ENCODE data around the gene MVB12B. TPM values are rescaled to one million over a fixed set of nuclear protein-coding genes. Genes with fewer than 3 reads are reported as not detected.

Gene MVB12B
- total RNA-seq, 2 donors from 2014 or later, result 9.8 to 15.8 TPM

DNA sequence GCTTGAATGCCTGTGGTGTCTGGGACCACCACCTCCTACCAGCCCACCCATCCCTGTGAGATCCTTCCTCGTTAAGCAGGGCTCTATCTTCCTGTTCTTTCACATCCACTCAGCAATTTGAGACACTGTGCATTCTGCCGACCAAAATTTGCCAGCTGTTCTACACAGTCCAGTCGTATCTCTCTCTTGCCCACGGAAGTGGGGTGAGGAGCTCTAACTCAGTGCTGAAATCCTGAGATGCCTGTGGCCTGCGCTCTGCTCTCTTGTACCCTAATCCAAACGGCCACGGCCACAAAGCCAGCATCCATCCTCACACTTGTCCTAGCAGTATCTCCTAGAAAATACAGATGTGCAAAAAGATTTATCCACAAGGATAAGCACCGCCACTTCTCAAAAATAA lies 97.9 kb downstream of the MVB12B start:
- no peak overlapping the region for H3K27ac ChIP-seq
- H3K4me1 ChIP-seq, result no peaks in the 10 kb centered on the region
- no peaks in the 10 kb centered on the region for H3K27me3 ChIP-seq
- H3K4me3 ChIP-seq, result no peak overlapping the region
- TF ChIP-seq, protein P1, sequence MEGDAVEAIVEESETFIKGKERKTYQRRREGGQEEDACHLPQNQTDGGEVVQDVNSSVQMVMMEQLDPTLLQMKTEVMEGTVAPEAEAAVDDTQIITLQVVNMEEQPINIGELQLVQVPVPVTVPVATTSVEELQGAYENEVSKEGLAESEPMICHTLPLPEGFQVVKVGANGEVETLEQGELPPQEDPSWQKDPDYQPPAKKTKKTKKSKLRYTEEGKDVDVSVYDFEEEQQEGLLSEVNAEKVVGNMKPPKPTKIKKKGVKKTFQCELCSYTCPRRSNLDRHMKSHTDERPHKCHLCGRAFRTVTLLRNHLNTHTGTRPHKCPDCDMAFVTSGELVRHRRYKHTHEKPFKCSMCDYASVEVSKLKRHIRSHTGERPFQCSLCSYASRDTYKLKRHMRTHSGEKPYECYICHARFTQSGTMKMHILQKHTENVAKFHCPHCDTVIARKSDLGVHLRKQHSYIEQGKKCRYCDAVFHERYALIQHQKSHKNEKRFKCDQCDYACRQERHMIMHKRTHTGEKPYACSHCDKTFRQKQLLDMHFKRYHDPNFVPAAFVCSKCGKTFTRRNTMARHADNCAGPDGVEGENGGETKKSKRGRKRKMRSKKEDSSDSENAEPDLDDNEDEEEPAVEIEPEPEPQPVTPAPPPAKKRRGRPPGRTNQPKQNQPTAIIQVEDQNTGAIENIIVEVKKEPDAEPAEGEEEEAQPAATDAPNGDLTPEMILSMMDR (IDR thresholded peaks at IDR 0.05), result no peak
- H3K36me3 ChIP-seq, result no peaks in the 10 kb centered on the region
- no peaks in the 10 kb centered on the region for H3K9me3 ChIP-seq
- no peak overlapping the region for H3K9ac ChIP-seq (ENCODE audit: low read depth in 2 of 2, low read length in 2 of 2)
- DNase-seq, result no peak
- intact Hi-C loops (cut with DNase I), result no loop called here

GRCh38 chr9:126428534-126429175 lies 102.0 kb downstream of the MVB12B start:
- no peaks in the 10 kb centered on the region for H3K36me3 ChIP-seq
- no peak overlapping the region for H3K9ac ChIP-seq (ENCODE audit: low read depth in 2 of 2, low read length in 2 of 2)
- DNase-seq, result no peak
- no peaks in the 10 kb centered on the region for H3K9me3 ChIP-seq
- intact Hi-C loops (cut with DNase I), result no loop called here
- H3K4me3 ChIP-seq, result no peak overlapping the region
- no peaks in the 10 kb centered on the region for H3K4me1 ChIP-seq
- TF ChIP-seq, protein P1 (IDR thresholded peaks at IDR 0.05), result no peak
- H3K27me3 ChIP-seq, result no peaks in the 10 kb centered on the region
- no peak overlapping the region for H3K27ac ChIP-seq

DNA sequence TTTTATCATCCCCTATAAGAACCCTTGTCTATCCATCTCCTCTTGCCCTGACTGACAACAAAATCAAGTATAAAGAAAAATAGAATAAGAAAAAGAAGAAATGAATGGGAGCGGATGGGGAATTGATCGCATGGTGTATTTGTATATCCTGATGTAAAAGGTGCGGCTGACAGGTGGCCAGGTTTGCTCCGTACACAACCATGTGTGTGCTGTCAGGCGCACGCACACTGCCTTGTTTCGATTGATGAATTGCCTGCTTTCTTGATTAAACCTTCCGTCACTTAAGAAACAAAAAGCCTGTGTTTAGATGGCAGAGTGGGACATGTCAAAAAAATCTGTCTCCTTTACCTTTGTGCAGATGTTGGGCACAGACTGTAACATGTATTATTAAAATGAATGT lies 102.6 kb downstream of the MVB12B start:
- no peak for DNase-seq
- Histone ChIP-seq H3K9me3 (no peaks in the 10 kb centered on the region), H3K9ac (ENCODE audit: low read depth in 2 of 2, low read length in 2 of 2) (no peak overlapping the region), H3K27ac (no peak overlapping the region), H3K4me3 (no peak overlapping the region), H3K27me3 (no peaks in the 10 kb centered on the region), H3K36me3 (no peaks in the 10 kb centered on the region), H3K4me1 (no peaks in the 10 kb centered on the region)
- TF ChIP-seq, protein P1 (IDR thresholded peaks at IDR 0.05), result no peak
- intact Hi-C loops (cut with DNase I), result no loop called here

DNA sequence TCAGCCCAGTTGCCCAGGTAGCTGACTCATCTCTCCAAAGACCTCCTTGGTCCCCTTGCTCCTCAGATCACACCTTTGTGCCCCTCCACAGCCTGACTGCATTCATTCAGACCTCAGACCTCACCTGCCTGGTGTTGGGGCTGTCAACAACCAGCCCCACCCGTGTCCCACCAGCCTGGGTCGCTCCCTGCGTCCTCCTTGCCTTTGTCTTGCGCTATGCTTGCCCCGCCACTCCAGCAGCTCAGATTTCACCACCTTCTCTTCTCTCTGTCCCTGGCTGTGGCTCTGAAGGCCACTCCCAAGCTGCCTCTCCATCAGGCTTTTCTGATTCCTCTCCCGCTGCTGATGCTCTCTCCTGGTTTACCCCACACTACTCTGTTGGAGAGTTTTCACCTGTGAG lies 103.5 kb downstream of the MVB12B start:
- Histone ChIP-seq H3K4me1 (no peaks in the 10 kb centered on the region), H3K27ac (no peak overlapping the region), H3K27me3 (no peaks in the 10 kb centered on the region), H3K9me3 (no peaks in the 10 kb centered on the region), H3K9ac (ENCODE audit: low read depth in 2 of 2, low read length in 2 of 2) (no peak overlapping the region), H3K36me3 (no peaks in the 10 kb centered on the region), H3K4me3 (no peak overlapping the region)
- TF ChIP-seq, protein P1 (IDR thresholded peaks at IDR 0.05), result no peak
- intact Hi-C loops (cut with DNase I), result no loop called here
- no peak for DNase-seq

DNA sequence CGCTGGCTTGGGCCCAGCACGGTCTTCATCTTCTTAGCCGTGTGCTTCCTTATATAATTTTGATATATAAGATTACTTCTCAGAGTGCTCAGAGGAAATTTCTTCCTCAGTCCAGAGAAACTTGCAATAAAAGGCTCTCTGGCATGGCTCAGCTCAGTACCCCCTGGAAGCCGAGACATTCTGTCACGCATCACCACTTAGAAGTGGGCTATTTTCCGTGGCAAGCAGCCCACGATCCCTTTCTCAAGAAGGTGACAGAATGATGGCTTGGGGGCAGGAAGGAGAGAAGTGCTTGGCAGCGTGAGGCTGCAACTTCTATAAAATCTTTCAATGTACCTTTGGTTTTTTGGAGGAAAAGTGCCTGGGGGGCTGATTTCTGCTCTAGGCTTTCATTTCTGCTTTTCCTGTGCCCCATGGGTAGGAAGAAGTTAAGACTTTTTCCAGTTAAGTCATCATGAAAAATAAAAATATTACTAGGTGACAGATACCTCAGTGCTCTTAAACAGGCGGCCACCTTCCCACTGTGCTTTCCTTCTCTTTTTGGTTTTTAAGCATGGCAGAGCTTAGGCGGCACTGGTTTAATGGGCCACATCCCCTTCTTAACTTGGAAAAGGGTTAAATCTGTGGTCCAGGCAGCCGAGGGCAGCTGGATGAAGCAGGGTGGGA lies 104.6 kb downstream of the MVB12B start:
- Histone ChIP-seq H3K9ac (ENCODE audit: low read depth in 2 of 2, low read length in 2 of 2) (no peak overlapping the region), H3K27me3 (no peaks in the 10 kb centered on the region), H3K4me3 (no peak overlapping the region), H3K36me3 (no peaks in the 10 kb centered on the region), H3K4me1 (no peaks in the 10 kb centered on the region), H3K27ac (no peak overlapping the region), H3K9me3 (no peaks in the 10 kb centered on the region)
- no peak for DNase-seq
- intact Hi-C loops (cut with DNase I), result no loop called here
- TF ChIP-seq, protein P1 (IDR thresholded peaks at IDR 0.05), result no peak
